NB4 (cell line): ENCODE results near the gene OBSCN.
"Not testable (repeated sequence)": the region's sequence is repeated elsewhere in the genome, so short reads cannot be mapped to it uniquely, and the experiment has no call there.

Experiments used
- DNase-seq: peaks from one replicate; pipeline ENCODE4 v3.0.0; 2010; ENCODE audit warnings: low read depth
- H3K4me3 ChIP-seq: one replicate; pipeline ENCODE4 v1.5.1; 2011; ENCODE audit warnings: mild to moderate bottlenecking, low read depth, low read length, moderate library complexity
- CTCF ChIP-seq: IDR thresholded peaks from one replicate; pipeline ENCODE4 v1.5.1; 2012; ENCODE audit warnings: low read depth, low read length
- MAX ChIP-seq: IDR thresholded peaks from 2 replicates; pipeline ENCODE4 v1.6.1; 2011; ENCODE audit warnings: low read depth, low read length
- MYC ChIP-seq: IDR thresholded peaks from 2 replicates; pipeline ENCODE4 v1.6.1; 2011; ENCODE audit warnings: low read depth, low read length
- POLR2A ChIP-seq: IDR thresholded peaks from 2 replicates; pipeline ENCODE4 v1.6.1; 2011; ENCODE audit warnings: mild to moderate bottlenecking; ENCODE audit not compliant: insufficient read length; ENCODE audit errors: extremely low read depth

The OBSCN gene

GRCh38 chr1:228171221-228171891 is 36.5 kb upstream of the OBSCN start:
- H3K4me3 ChIP-seq, result no peak overlapping the region
- TF ChIP-seq CTCF, result no peak
- TF ChIP-seq POLR2A, result no peak
- no peak for TF ChIP-seq MYC
- no peak for TF ChIP-seq MAX
- no peak for DNase-seq

- TF ChIP-seq MAX (no peak), MYC (no peak)
- DNase-seq, result no peak
- no peak overlapping the region for H3K4me3 ChIP-seq
Measured at GRCh38 chr1:228172591-228173527, 35.0 kb upstream of the OBSCN start.

- DNase-seq, result not testable (repeated sequence)
Measured at GRCh38 chr1:228173528-228174481, 34.0 kb upstream of the OBSCN start.

GRCh38 chr1:228174482-228175315 is 33.1 kb upstream of the OBSCN start:
- no peak for TF ChIP-seq CTCF
- no peak for TF ChIP-seq POLR2A
- TF ChIP-seq MYC, result no peak
- TF ChIP-seq MAX, result no peak
- no peak for DNase-seq

More at GRCh38 chr1:228173528-228174481, 34.0 kb upstream of the OBSCN start:
- not testable (repeated sequence) for H3K4me3 ChIP-seq

GRCh38 chr1:228175316-228176023 is 32.4 kb upstream of the OBSCN start:
- DNase-seq, result no peak
- H3K4me3 ChIP-seq, result no peak overlapping the region
- TF ChIP-seq POLR2A (no peak), CTCF (no peak), MAX (no peak), MYC (no peak)

More at GRCh38 chr1:228174482-228175315, 33.1 kb upstream of the OBSCN start:
- H3K4me3 ChIP-seq, result no peak overlapping the region

GRCh38 chr1:228176024-228176395 is 31.8 kb upstream of the OBSCN start:
- no peak for DNase-seq
- H3K4me3 ChIP-seq, result no peak overlapping the region
- TF ChIP-seq CTCF (no peak), MAX (no peak), POLR2A (no peak), MYC (no peak)
